ENCODE measurements around the gene ENTPD6. TPM values are rescaled to one million over a fixed set of nuclear protein-coding genes. Genes with fewer than 3 reads are reported as not detected.

ENTPD6 gene
- polyA plus RNA-seq, 1 donor from 2014 or later: 143 TPM

DNA sequence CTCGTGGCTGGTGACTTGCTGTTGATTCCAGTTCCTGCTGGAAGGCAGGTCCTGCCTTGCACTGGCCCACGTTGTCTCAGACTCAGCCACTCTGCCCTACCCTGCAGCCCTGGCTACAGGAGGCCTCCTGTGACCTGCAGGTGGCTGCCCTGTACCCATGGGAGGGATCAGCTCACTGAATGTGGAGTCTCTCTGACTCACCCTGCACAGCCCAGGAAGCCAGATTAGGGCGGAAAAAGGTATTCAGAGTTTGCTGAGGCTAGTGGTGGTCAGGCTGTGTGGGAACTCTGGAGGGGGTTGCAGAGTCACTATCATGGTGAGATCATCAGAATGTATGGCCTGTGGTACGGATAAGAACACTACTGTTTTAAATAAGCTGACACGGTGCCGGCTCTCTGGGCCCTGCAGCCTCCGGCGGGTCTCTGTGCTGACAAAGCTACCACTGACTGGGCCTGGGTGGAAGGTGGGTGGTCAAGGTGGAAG is 27.7 kb downstream of the ENTPD6 start:
- H3K36me3 ChIP-seq (ENCODE audit: insufficient read depth, low read length): no peaks in the 10 kb centered on the region
- H3K27me3 ChIP-seq (ENCODE audit: insufficient read depth, low read depth, low read length): no peaks in the 10 kb centered on the region
- H2AFZ ChIP-seq (ENCODE audit: low read depth, low read length): no peak overlapping the region
- H3K9ac ChIP-seq (ENCODE audit: low read length): no peak overlapping the region
- H3K79me2 ChIP-seq (replicated peaks; ENCODE audit: insufficient read depth, low read length): no peaks in the 10 kb centered on the region
- no peaks in the 10 kb centered on the region for H3K9me3 ChIP-seq (ENCODE audit: low read length)
- H4K20me1 ChIP-seq (ENCODE audit: insufficient read depth): no peaks in the 10 kb centered on the region
- H3K4me2 ChIP-seq (ENCODE audit: low read length): no peak overlapping the region
- no peaks in the 10 kb centered on the region for H3K9me2 ChIP-seq (ENCODE audit: insufficient read depth, low read length)
- H3K4me3 ChIP-seq (ENCODE audit: low read length): no peak overlapping the region
- H3F3A ChIP-seq (ENCODE audit: insufficient read depth, low read length, poor library complexity, severe bottlenecking): no peaks in the 10 kb centered on the region
- TF ChIP-seq EP300 (conservative IDR thresholded peaks at IDR 0.05; ENCODE audit: poor library complexity, severe bottlenecking) (no peak), RAD21 (conservative IDR thresholded peaks at IDR 0.05) (no peak), EZH2 (IDR thresholded peaks at IDR 0.05; ENCODE audit: borderline replicate concordance, insufficient read depth, low read length, poor library complexity, severe bottlenecking) (no peak), SMC3 (conservative IDR thresholded peaks at IDR 0.05; ENCODE audit: poor library complexity) (no peak), CTCF (IDR thresholded peaks at IDR 0.05; ENCODE audit: poor library complexity, severe bottlenecking) (no peak), MXI1 (conservative IDR thresholded peaks at IDR 0.05; ENCODE audit: poor library complexity, severe bottlenecking) (no peak), POLR2AphosphoS5 (IDR thresholded peaks at IDR 0.05) (no peak), TAF1 (IDR thresholded peaks at IDR 0.05; ENCODE audit: low read depth) (no peak)
- TF ChIP-seq, protein P1, sequence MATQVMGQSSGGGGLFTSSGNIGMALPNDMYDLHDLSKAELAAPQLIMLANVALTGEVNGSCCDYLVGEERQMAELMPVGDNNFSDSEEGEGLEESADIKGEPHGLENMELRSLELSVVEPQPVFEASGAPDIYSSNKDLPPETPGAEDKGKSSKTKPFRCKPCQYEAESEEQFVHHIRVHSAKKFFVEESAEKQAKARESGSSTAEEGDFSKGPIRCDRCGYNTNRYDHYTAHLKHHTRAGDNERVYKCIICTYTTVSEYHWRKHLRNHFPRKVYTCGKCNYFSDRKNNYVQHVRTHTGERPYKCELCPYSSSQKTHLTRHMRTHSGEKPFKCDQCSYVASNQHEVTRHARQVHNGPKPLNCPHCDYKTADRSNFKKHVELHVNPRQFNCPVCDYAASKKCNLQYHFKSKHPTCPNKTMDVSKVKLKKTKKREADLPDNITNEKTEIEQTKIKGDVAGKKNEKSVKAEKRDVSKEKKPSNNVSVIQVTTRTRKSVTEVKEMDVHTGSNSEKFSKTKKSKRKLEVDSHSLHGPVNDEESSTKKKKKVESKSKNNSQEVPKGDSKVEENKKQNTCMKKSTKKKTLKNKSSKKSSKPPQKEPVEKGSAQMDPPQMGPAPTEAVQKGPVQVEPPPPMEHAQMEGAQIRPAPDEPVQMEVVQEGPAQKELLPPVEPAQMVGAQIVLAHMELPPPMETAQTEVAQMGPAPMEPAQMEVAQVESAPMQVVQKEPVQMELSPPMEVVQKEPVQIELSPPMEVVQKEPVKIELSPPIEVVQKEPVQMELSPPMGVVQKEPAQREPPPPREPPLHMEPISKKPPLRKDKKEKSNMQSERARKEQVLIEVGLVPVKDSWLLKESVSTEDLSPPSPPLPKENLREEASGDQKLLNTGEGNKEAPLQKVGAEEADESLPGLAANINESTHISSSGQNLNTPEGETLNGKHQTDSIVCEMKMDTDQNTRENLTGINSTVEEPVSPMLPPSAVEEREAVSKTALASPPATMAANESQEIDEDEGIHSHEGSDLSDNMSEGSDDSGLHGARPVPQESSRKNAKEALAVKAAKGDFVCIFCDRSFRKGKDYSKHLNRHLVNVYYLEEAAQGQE (IDR thresholded peaks at IDR 0.05; ENCODE audit: borderline replicate concordance): no peak
- H3K27ac ChIP-seq (ENCODE audit: low read length): no peak overlapping the region

- H4K20me1 ChIP-seq (ENCODE audit: insufficient read depth): no peaks in the 10 kb centered on the region
- H3K27ac ChIP-seq (ENCODE audit: low read length): no peak overlapping the region
- H3K9me2 ChIP-seq (ENCODE audit: insufficient read depth, low read length): no peaks in the 10 kb centered on the region
- no peaks in the 10 kb centered on the region for H3K79me2 ChIP-seq (replicated peaks; ENCODE audit: insufficient read depth, low read length)
- no peak overlapping the region for H3K4me3 ChIP-seq (ENCODE audit: low read length)
- no peak overlapping the region for H3K4me2 ChIP-seq (ENCODE audit: low read length)
- H2AFZ ChIP-seq (ENCODE audit: low read depth, low read length): no peak overlapping the region
- no peaks in the 10 kb centered on the region for H3K27me3 ChIP-seq (ENCODE audit: insufficient read depth, low read depth, low read length)
- no peaks in the 10 kb centered on the region for H3K36me3 ChIP-seq (ENCODE audit: insufficient read depth, low read length)
- H3K9me3 ChIP-seq (ENCODE audit: low read length): no peaks in the 10 kb centered on the region
- H3K9ac ChIP-seq (ENCODE audit: low read length): no peak overlapping the region
- TF ChIP-seq EZH2 (IDR thresholded peaks at IDR 0.05; ENCODE audit: borderline replicate concordance, insufficient read depth, low read length, poor library complexity, severe bottlenecking) (no peak), SMC3 (conservative IDR thresholded peaks at IDR 0.05; ENCODE audit: poor library complexity) (no peak), TAF1 (IDR thresholded peaks at IDR 0.05; ENCODE audit: low read depth) (no peak), EP300 (conservative IDR thresholded peaks at IDR 0.05; ENCODE audit: poor library complexity, severe bottlenecking) (no peak), CTCF (IDR thresholded peaks at IDR 0.05; ENCODE audit: poor library complexity, severe bottlenecking) (no peak), RAD21 (conservative IDR thresholded peaks at IDR 0.05) (no peak), MXI1 (conservative IDR thresholded peaks at IDR 0.05; ENCODE audit: poor library complexity, severe bottlenecking) (no peak), POLR2AphosphoS5 (IDR thresholded peaks at IDR 0.05) (no peak)
- TF ChIP-seq, protein P1 (IDR thresholded peaks at IDR 0.05; ENCODE audit: borderline replicate concordance): no peak
- H3F3A ChIP-seq (ENCODE audit: insufficient read depth, low read length, poor library complexity, severe bottlenecking): no peaks in the 10 kb centered on the region
These were observed 28.5 kb downstream of the ENTPD6 start for GRCh38 chr20:25223765-25224720.
